Stimulated activated CD8-positive, alpha-beta memory T cell treated with anti-CD3 and anti-CD28 coated beads, Interleukin-2, amount 100 ng/mL, for 1 hour (primary cell): Measurements from ENCODE around the gene ZNF446.

ENCODE experiments used
- DNase-seq, 2 donors: peaks; one replicate each; pipeline ENCODE4 v3.0.0-alpha.2; 2020; ENCODE audit warnings: low read depth in 2 of 2

Gene ZNF446

GRCh38 chr19:58522709-58523108 lies 46.6 kb downstream of the ZNF446 start:
- no peak for DNase-seq

GRCh38 chr19:58529405-58529804 lies 53.3 kb downstream of the ZNF446 start:
- DNase-seq: no peak
